OCI-LY1 (cell line): ENCODE data around the gene ZCWPW2.

Experiments used
- H2AFZ ChIP-seq: fragments of 200-600 bp; sonication (generic), shearing (Covaris generic); 2 replicates; pipeline ENCODE4 v1.6.0; 2014; ENCODE audit warnings: antibody characterized with exemption, mild to moderate bottlenecking, low read length
- H3F3A ChIP-seq: fragments of 200-600 bp; sonication (generic), shearing (Covaris generic); 2 replicates; pipeline ENCODE4 v1.6.0; 2014; ENCODE audit warnings: mild to moderate bottlenecking, antibody characterized with exemption, low read length, moderate library complexity; ENCODE audit not compliant: insufficient read depth
- H3K27ac ChIP-seq: fragments of 200-600 bp; sonication (generic); 2 replicates; pipeline ENCODE4 v1.5.1; 2014; ENCODE audit warnings: low read length, mixed run types, mild to moderate bottlenecking, low read depth; ENCODE audit not compliant: poor library complexity, severe bottlenecking
- H3K27me3 ChIP-seq: fragments of 200-600 bp; sonication (generic); 2 replicates; pipeline ENCODE4 v1.6.0; 2014; ENCODE audit warnings: antibody characterized with exemption, mild to moderate bottlenecking, low read length, moderate library complexity; ENCODE audit not compliant: insufficient read depth
- H3K36me3 ChIP-seq: fragments of 200-600 bp; sonication (generic); 2 replicates; pipeline ENCODE4 v1.6.1; 2014; ENCODE audit warnings: mild to moderate bottlenecking, antibody characterized with exemption, low read length, moderate library complexity, mixed read lengths; ENCODE audit not compliant: insufficient read depth
- H3K4me1 ChIP-seq: fragments of 200-600 bp; sonication (generic); 2 replicates; pipeline ENCODE4 v1.5.1; 2014; ENCODE audit warnings: mild to moderate bottlenecking, low read length, moderate library complexity; ENCODE audit not compliant: insufficient read depth, severe bottlenecking
- H3K4me2 ChIP-seq: fragments of 200-600 bp; sonication (generic), shearing (Covaris generic); 2 replicates; pipeline ENCODE4 v1.6.1; 2014; ENCODE audit warnings: low read length
- H3K4me3 ChIP-seq: fragments of 200-600 bp; sonication (generic); 2 replicates; pipeline ENCODE4 v1.5.1; 2014; ENCODE audit warnings: low read length, low read depth, mild to moderate bottlenecking, mixed read lengths; ENCODE audit not compliant: poor library complexity, severe bottlenecking
- H3K79me2 ChIP-seq: fragments of 200-600 bp; shearing (Covaris generic); 2 replicates; pipeline ENCODE4 v1.6.1; 2016; ENCODE audit warnings: mixed run types, low read length, mixed read lengths; ENCODE audit not compliant: insufficient read depth
- H3K9ac ChIP-seq: fragments of 200-600 bp; sonication (generic), shearing (Covaris generic); 2 replicates; pipeline ENCODE4 v1.6.1; 2014; ENCODE audit warnings: mild to moderate bottlenecking, low read length, mixed read lengths
- H3K9me2 ChIP-seq: fragments of 200-600 bp; sonication (generic), shearing (Covaris generic); 2 replicates; pipeline ENCODE4 v1.6.1; 2014; ENCODE audit warnings: low read depth, mild to moderate bottlenecking, low read length, mixed read lengths
- H3K9me3 ChIP-seq: fragments of 200-600 bp; shearing (Covaris generic); 2 replicates; pipeline ENCODE4 v1.6.1; 2014; ENCODE audit warnings: low read length, mixed read lengths
- H4K20me1 ChIP-seq: fragments of 200-600 bp; sonication (generic), shearing (Covaris generic); 2 replicates; pipeline ENCODE4 v1.6.0; 2016; ENCODE audit warnings: mild to moderate bottlenecking, low read length; ENCODE audit not compliant: insufficient read depth
- CTCF ChIP-seq: fragments of 200-600 bp; sonication (generic), shearing (Covaris generic); IDR thresholded peaks from 2 replicates; pipeline ENCODE4 v1.5.1; 2017; ENCODE audit warnings: mild to moderate bottlenecking, antibody characterized with exemption, low read length, moderate library complexity, mixed read lengths
- EZH2 ChIP-seq: fragments of 200-600 bp; sonication (generic), shearing (Covaris generic); IDR thresholded peaks from 2 replicates; pipeline ENCODE4 v1.8.0; 2017; ENCODE audit warnings: borderline replicate concordance, mixed run types, mild to moderate bottlenecking, antibody characterized with exemption, low read length, moderate library complexity, mixed read lengths

Gene ZCWPW2

GRCh38 chr3:28343144-28343543 is 5.4 kb upstream of the ZCWPW2 start:
- Histone ChIP-seq H3K27ac (no peak overlapping the region), H3K9ac (no peak overlapping the region), H3K27me3 (no peaks in the 10 kb centered on the region), H3K9me3 (no peaks in the 10 kb centered on the region), H3K4me3 (no peak overlapping the region), H3K4me1 (peaks cover 33% of the 10 kb centered on the region), H2AFZ (no peak overlapping the region), H3K79me2 (peaks cover 12% of the 10 kb centered on the region), H3K36me3 (peaks cover 10% of the 10 kb centered on the region; the same call in 1 of the 2 replicates), H3K9me2 (no peaks in the 10 kb centered on the region), H3F3A (no peaks in the 10 kb centered on the region), H3K4me2 (no peak overlapping the region), H4K20me1 (no peaks in the 10 kb centered on the region)
- TF ChIP-seq EZH2 (no peak), CTCF (no peak)

GRCh38 chr3:28345690-28346089 is 2.8 kb upstream of the ZCWPW2 start:
- Histone ChIP-seq H3K9me2 (no peaks in the 10 kb centered on the region), H3F3A (no peaks in the 10 kb centered on the region), H3K9ac (no peak overlapping the region), H3K4me2 (no peak overlapping the region), H3K4me3 (no peak overlapping the region), H3K27me3 (no peaks in the 10 kb centered on the region), H3K79me2 (peaks cover 12% of the 10 kb centered on the region), H3K36me3 (no peaks in the 10 kb centered on the region), H3K27ac (no peak overlapping the region), H4K20me1 (no peaks in the 10 kb centered on the region), H3K9me3 (no peaks in the 10 kb centered on the region), H2AFZ (no peak overlapping the region), H3K4me1 (peaks cover 46% of the 10 kb centered on the region)
- TF ChIP-seq EZH2 = no peak
- TF ChIP-seq CTCF = no peak

GRCh38 chr3:28347374-28348264 is 902 bp upstream of the ZCWPW2 start:
- peak overlapping the region; percentile 78 for H3K4me2 ChIP-seq
- peaks cover 46% of the 10 kb centered on the region for H3K4me1 ChIP-seq
- no peaks in the 10 kb centered on the region for H3K9me2 ChIP-seq
- H3K4me3 ChIP-seq = peak overlapping the region; percentile 98
- peaks cover 8% of the 10 kb centered on the region for H3K79me2 ChIP-seq
- TF ChIP-seq EZH2 (no peak), CTCF (no peak)
- H3K9me3 ChIP-seq = 0 out of 2 replicates have a peak, but pooled peaks cover 3% of the 10 kb centered on the region
- H3K27ac ChIP-seq = peak overlapping the region; percentile 68
- H4K20me1 ChIP-seq = no peaks in the 10 kb centered on the region
- no peaks in the 10 kb centered on the region for H3K27me3 ChIP-seq
- H2AFZ ChIP-seq = peak overlapping the region; percentile 80; the same call in 1 of the 2 replicates
- H3K36me3 ChIP-seq = no peaks in the 10 kb centered on the region
- peak overlapping the region; percentile 97 for H3K9ac ChIP-seq
- no peaks in the 10 kb centered on the region for H3F3A ChIP-seq
